C4-2B (cell line): ENCODE measurements around the gene HEATR5A.

Source experiments
- ZFX ChIP-seq: fragments of 450-650 bp; IDR thresholded peaks from 2 replicates; pipeline ENCODE4 v1.6.1; 2017
- TF ChIP-seq, protein P1 (sequence below): fragments of 450-650 bp; conservative IDR thresholded peaks from 2 replicates; pipeline ENCODE4 v1.5.1; 2017; ENCODE audit warnings: mild to moderate bottlenecking

DNA sequence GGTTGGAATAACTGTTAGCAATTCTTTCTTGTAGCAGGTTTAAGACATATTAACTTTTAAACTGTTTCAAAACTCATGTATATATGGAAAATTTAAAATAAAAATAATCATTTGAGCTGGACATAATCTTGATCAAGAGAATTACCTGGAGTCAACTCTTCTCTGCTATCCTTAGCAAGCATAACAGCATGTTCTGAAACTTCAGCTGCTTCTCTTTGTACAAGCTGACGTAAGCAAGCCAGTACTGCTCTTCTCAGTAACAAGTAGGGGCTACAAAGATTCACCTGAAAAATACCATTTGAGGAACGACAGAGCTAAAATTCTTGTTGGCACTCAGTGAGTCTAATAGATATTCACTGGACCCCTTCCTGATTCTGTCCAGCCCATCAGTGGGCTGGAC, 83.0 kb downstream of the HEATR5A start:
- TF ChIP-seq, protein P1, sequence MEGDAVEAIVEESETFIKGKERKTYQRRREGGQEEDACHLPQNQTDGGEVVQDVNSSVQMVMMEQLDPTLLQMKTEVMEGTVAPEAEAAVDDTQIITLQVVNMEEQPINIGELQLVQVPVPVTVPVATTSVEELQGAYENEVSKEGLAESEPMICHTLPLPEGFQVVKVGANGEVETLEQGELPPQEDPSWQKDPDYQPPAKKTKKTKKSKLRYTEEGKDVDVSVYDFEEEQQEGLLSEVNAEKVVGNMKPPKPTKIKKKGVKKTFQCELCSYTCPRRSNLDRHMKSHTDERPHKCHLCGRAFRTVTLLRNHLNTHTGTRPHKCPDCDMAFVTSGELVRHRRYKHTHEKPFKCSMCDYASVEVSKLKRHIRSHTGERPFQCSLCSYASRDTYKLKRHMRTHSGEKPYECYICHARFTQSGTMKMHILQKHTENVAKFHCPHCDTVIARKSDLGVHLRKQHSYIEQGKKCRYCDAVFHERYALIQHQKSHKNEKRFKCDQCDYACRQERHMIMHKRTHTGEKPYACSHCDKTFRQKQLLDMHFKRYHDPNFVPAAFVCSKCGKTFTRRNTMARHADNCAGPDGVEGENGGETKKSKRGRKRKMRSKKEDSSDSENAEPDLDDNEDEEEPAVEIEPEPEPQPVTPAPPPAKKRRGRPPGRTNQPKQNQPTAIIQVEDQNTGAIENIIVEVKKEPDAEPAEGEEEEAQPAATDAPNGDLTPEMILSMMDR, result no peak
- no peak for TF ChIP-seq ZFX
